Uterus (tissue), 2 donors: Measurements from ENCODE around the gene OR5AL1.

Experiments
- CTCF ChIP-seq, 4 experiments: fragments of 200-600 bp in 2 of 4; fragments of 450-650 bp in 2 of 4; sonication (generic) in 2 of 4; IDR thresholded peaks; one replicate each; pipeline ENCODE4 v1.5.1; 2016 to 2019; ENCODE audit warnings: antibody characterized with exemption in 4 of 4, mild to moderate bottlenecking in 2 of 4, moderate library complexity in 1 of 4
- POLR2A ChIP-seq, 2 donors: fragments of 450-650 bp; IDR thresholded peaks; one replicate each; pipeline ENCODE4 v1.6.1; 2016; ENCODE audit warnings: antibody characterized with exemption in 2 of 2, mild to moderate bottlenecking in 1 of 2, moderate library complexity in 1 of 2

- TF ChIP-seq CTCF (IDR thresholded peaks at IDR 0.05) (no peak), POLR2A (IDR thresholded peaks at IDR 0.05) (no peak)
These were observed 44.6 kb downstream of the OR5AL1 start for GRCh38 chr11:56457076-56457475.
